Neural cell (in vitro differentiated cells): ENCODE results near the gene AFF3.

ENCODE experiments used
- EP300 ChIP-seq: fragments of 450-650 bp; conservative IDR thresholded peaks from 2 replicates; pipeline ENCODE4 v1.6.1; 2014; ENCODE audit warnings: antibody characterized with exemption, mild to moderate bottlenecking, moderate library complexity; ENCODE audit not compliant: poor library complexity, severe bottlenecking
- EZH2 ChIP-seq: fragments of 200-600, 300-800 bp; shearing (Covaris generic), sonication (generic); IDR thresholded peaks from 2 replicates; pipeline ENCODE4 v1.6.1; 2014; ENCODE audit warnings: antibody characterized with exemption, low read length, borderline replicate concordance, mild to moderate bottlenecking; ENCODE audit not compliant: insufficient read depth, poor library complexity, severe bottlenecking
- POLR2AphosphoS5 ChIP-seq: IDR thresholded peaks from 2 replicates; pipeline ENCODE4 v1.6.1; 2012
- SMC3 ChIP-seq: fragments of 450-650 bp; conservative IDR thresholded peaks from 2 replicates; pipeline ENCODE4 v1.6.1; 2014; ENCODE audit warnings: antibody characterized with exemption, mild to moderate bottlenecking, moderate library complexity; ENCODE audit not compliant: poor library complexity
- TAF1 ChIP-seq: IDR thresholded peaks from 2 replicates; pipeline ENCODE4 v1.6.1; 2012; ENCODE audit warnings: low read depth
- TF ChIP-seq, protein P1 (sequence below): fragments of 450-650 bp; IDR thresholded peaks from 2 replicates; pipeline ENCODE4 v1.5.1; 2014; ENCODE audit warnings: antibody characterized with exemption, mild to moderate bottlenecking, moderate library complexity; ENCODE audit not compliant: poor library complexity, severe bottlenecking
- TF ChIP-seq, protein P2 (sequence below): IDR thresholded peaks from 2 replicates; pipeline ENCODE4 v1.6.1; 2012; ENCODE audit warnings: borderline replicate concordance

DNA sequence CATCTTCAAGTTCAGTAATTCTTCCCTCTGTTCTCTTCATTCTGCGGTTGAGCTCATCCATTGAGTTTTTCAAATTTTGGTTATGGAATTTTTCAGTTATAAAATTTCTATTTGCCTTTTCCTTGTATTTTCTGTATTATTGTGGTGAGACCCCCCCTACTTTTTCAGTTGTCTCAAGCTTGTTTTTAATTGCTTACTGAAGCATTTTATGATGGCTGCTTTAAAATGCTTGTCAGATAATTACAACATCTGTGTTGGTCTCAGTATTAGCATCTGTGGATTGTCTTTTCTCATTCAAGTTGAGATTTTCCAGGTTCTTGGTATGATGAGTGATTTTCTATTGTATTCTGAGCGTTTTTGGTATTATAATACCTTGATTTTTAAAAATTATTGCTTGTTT lies 531.4 kb downstream of the AFF3 start:
- TF ChIP-seq EP300 (no peak), EZH2 (no peak), SMC3 (no peak), TAF1 (no peak), POLR2AphosphoS5 (no peak)
- TF ChIP-seq, protein P1, sequence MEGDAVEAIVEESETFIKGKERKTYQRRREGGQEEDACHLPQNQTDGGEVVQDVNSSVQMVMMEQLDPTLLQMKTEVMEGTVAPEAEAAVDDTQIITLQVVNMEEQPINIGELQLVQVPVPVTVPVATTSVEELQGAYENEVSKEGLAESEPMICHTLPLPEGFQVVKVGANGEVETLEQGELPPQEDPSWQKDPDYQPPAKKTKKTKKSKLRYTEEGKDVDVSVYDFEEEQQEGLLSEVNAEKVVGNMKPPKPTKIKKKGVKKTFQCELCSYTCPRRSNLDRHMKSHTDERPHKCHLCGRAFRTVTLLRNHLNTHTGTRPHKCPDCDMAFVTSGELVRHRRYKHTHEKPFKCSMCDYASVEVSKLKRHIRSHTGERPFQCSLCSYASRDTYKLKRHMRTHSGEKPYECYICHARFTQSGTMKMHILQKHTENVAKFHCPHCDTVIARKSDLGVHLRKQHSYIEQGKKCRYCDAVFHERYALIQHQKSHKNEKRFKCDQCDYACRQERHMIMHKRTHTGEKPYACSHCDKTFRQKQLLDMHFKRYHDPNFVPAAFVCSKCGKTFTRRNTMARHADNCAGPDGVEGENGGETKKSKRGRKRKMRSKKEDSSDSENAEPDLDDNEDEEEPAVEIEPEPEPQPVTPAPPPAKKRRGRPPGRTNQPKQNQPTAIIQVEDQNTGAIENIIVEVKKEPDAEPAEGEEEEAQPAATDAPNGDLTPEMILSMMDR: no peak
- TF ChIP-seq, protein P2, sequence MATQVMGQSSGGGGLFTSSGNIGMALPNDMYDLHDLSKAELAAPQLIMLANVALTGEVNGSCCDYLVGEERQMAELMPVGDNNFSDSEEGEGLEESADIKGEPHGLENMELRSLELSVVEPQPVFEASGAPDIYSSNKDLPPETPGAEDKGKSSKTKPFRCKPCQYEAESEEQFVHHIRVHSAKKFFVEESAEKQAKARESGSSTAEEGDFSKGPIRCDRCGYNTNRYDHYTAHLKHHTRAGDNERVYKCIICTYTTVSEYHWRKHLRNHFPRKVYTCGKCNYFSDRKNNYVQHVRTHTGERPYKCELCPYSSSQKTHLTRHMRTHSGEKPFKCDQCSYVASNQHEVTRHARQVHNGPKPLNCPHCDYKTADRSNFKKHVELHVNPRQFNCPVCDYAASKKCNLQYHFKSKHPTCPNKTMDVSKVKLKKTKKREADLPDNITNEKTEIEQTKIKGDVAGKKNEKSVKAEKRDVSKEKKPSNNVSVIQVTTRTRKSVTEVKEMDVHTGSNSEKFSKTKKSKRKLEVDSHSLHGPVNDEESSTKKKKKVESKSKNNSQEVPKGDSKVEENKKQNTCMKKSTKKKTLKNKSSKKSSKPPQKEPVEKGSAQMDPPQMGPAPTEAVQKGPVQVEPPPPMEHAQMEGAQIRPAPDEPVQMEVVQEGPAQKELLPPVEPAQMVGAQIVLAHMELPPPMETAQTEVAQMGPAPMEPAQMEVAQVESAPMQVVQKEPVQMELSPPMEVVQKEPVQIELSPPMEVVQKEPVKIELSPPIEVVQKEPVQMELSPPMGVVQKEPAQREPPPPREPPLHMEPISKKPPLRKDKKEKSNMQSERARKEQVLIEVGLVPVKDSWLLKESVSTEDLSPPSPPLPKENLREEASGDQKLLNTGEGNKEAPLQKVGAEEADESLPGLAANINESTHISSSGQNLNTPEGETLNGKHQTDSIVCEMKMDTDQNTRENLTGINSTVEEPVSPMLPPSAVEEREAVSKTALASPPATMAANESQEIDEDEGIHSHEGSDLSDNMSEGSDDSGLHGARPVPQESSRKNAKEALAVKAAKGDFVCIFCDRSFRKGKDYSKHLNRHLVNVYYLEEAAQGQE: no peak
